Coronary artery (tissue), 2 donors: ENCODE results near the gene ATP5PO.
"Not testable (repeated sequence)": the region's sequence is repeated elsewhere in the genome, so short reads cannot be mapped to it uniquely, and the experiment has no call there.

Experiments
- DNase-seq: peaks from one replicate; pipeline ENCODE4 v3.0.0-alpha.2; 2017; ENCODE audit warnings: low spot score
- H3K27ac ChIP-seq, 2 donors: fragments of 200-600 bp; sonication (generic); one replicate each; pipeline ENCODE4 v1.5.1; 2016 to 2019
- H3K4me3 ChIP-seq: fragments of 200-600 bp; sonication (generic); 2 replicates; pipeline ENCODE4 v1.5.1; 2016; ENCODE audit warnings: mild to moderate bottlenecking, moderate library complexity
- TF ChIP-seq, protein P1 (sequence below): fragments of 200-600 bp; sonication (generic); IDR thresholded peaks from one replicate; pipeline ENCODE4 v1.5.1; 2019; ENCODE audit warnings: antibody characterized with exemption

Gene ATP5PO

DNA sequence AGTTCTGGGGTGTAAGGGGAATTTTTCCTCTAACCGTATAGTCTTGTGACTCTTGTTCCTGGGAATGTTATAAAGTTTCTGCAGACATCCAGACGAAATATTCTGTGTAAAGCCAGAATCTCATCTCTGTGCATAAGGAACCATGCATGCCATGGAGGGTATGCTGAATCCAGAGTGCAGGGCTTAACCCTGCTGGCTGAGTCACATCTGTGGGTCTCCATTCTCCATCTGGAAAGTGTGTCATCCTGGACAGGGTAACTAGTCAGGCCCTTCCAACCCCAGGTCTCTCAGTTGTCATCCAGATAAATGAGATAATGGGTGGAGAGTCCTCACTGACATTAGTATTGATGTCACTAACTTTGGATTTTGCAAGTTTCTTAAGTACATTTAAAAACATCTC lies 48.8 kb downstream of the ATP5PO start:
- no peak for DNase-seq
- Histone ChIP-seq H3K27ac (no peak overlapping the region), H3K4me3 (no peak overlapping the region)
- TF ChIP-seq, protein P1, sequence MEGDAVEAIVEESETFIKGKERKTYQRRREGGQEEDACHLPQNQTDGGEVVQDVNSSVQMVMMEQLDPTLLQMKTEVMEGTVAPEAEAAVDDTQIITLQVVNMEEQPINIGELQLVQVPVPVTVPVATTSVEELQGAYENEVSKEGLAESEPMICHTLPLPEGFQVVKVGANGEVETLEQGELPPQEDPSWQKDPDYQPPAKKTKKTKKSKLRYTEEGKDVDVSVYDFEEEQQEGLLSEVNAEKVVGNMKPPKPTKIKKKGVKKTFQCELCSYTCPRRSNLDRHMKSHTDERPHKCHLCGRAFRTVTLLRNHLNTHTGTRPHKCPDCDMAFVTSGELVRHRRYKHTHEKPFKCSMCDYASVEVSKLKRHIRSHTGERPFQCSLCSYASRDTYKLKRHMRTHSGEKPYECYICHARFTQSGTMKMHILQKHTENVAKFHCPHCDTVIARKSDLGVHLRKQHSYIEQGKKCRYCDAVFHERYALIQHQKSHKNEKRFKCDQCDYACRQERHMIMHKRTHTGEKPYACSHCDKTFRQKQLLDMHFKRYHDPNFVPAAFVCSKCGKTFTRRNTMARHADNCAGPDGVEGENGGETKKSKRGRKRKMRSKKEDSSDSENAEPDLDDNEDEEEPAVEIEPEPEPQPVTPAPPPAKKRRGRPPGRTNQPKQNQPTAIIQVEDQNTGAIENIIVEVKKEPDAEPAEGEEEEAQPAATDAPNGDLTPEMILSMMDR: no peak

DNA sequence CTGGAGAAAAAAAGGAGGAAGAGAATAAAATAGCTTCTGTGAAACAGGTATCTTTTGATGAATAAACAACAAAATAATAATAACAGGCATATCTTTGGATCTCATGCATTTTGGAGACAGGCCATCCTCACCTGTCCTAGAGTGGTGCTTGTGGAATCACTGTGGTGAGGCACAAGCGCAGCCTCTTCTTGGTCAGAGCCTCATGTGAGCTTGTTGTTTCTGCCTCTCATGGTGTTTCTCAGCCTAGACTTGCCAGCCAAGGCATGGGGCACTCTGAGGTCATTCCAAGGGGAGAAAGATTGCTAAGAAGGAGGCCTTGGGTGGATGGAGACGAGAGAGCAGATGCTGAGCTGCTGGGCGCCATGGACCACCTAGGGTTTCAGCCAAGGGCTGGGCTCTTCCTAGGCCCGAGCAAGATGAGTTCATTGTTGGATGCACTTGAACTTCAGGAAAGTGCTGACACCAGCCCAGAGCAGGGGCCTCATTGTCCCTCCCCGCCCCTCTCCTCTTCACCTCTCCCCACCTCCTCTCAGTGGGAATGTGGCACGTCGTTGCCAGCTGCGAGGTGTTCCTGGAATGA lies 49.5 kb downstream of the ATP5PO start:
- no peak for DNase-seq
- TF ChIP-seq, protein P1: no peak
- H3K27ac ChIP-seq: no peak overlapping the region

DNA sequence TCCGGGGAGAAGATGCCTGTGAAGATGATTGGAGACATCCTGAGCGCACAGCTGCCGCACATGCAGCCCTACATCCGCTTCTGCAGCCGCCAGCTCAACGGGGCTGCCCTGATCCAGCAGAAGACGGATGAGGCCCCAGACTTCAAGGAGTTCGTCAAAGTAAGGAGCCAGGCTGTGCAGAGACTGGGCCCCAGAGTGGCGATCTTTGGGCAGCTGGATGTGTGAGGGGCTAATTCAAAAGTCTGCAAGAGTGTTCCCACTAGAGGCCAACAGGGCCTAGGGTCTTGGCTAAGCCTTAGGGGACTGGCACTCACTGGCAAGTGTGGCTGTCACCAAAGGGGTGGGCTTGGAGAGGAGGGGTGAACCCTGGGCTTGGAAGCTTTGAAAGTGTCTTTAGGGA lies 50.4 kb downstream of the ATP5PO start:
- TF ChIP-seq, protein P1: no peak
- Histone ChIP-seq H3K4me3 (no peak overlapping the region), H3K27ac (no peak overlapping the region)
- DNase-seq: no peak

More for the DNA sequence above, 49.5 kb downstream of the ATP5PO start:
- no peak overlapping the region for H3K4me3 ChIP-seq

DNA sequence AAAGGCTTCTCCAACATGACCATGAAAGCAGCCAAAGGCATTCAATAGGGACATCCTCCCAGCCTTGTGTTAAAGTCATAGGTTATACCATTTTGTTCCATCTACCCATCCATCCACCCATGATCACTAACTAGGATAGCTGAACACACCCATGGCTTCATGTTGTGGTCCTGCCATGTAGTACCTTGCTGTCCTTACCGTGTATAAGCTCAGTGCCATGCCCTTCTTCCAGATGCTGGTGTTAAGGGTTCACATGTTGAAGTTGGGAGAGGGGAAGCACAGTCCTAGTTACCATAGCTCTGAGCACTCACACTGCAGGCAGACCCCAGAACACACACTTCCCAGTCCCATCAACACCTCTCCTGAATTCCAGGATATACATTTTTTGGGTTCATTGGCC lies 51.5 kb downstream of the ATP5PO start:
- Histone ChIP-seq H3K27ac (no peak overlapping the region), H3K4me3 (no peak overlapping the region)
- no peak for DNase-seq
- TF ChIP-seq, protein P1: no peak

DNA sequence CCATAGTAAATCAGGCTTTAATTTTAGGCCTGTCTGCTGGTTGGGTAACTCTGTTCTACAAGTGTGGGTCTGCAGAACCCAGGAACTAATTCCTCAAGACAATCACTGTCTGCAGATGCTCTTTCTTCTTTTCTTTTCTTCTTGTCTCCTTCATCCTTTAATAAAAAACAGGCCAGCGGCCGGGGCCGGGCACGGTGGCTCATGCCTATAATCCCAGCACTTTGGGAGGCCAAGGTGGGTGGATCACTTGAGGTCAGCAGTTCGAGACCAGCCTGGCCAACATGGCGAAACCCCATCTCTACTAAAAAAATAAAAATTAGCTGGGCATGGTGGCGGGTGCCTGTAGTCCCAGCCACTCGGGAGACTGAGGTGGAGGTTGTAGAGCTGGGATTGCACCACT lies 52.4 kb downstream of the ATP5PO start:
- not testable (repeated sequence) for DNase-seq, H3K27ac ChIP-seq, H3K4me3 ChIP-seq

DNA sequence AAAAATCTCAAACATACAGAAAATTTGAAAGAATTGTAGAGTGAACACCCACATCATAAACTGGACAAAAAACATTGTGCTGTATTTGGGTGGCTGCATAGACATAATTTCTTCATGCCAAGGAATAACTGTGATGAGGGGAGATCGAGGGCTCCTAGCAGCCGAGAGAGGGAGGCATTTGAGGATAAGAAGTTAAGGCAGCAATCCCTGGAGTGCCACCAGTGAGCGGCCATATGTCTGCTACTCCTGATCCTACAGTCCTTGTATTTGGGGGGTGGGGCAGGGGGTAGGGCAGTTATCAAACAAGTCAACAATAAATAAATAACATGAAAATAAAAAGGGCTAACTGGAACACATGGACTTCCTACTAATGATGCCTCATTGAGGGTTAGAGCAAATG lies 54.5 kb downstream of the ATP5PO start:
- TF ChIP-seq, protein P1: no peak
- H3K4me3 ChIP-seq: no peak overlapping the region
- H3K27ac ChIP-seq: no peak overlapping the region
- DNase-seq: no peak

DNA sequence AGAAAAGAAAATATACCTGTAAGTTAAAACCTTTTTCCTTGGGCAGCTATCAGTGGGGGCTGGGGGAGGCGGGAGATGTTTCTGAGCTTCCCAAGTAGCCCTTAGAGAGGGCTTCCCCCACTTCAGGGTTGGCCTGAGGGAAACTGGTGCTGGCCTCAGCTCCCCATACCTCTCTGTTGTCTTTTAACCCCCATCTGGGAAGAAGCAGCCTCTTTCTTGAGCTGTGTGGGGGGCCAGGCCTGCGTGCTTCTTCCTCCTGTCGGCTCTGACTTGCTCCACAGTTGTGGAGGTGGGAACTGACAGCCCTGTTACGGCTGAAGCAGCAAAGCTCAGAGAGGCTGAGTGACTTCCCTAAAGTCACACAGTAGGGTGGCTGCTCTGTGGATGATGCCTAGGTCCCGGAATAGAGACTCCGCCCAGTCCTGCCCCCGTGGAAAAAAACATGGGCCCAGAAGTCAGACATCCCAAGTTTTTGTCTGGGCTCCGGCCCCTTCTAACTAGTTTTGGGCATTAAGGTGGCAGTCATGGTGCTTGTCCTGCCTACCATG lies 55.2 kb downstream of the ATP5PO start:
- TF ChIP-seq, protein P1: no peak
- no peak for DNase-seq
- no peak overlapping the region for H3K27ac ChIP-seq

More for the DNA sequence above, 55.2 kb downstream of the ATP5PO start:
- no peak overlapping the region for H3K4me3 ChIP-seq
